BE2C (cell line): ENCODE results near the gene CSF3. TPM values are rescaled to one million over a fixed set of nuclear protein-coding genes. Genes with fewer than 3 reads are reported as not detected.

Source experiments
- DNase-seq: peaks from one replicate; pipeline ENCODE4 v3.0.0-alpha.2; 2020
- H3K27me3 ChIP-seq: fragments of 250-450 bp; sonication (Bioruptor Pico); 2 replicates; pipeline ENCODE4 v1.5.1; 2020; ENCODE audit warnings: mild to moderate bottlenecking
- H3K36me3 ChIP-seq: fragments of 250-450 bp; sonication (Bioruptor Pico); 2 replicates; pipeline ENCODE4 v1.5.1; 2020; ENCODE audit warnings: mild to moderate bottlenecking
- H3K4me1 ChIP-seq: fragments of 250-450 bp; sonication (Bioruptor Pico); 2 replicates; pipeline ENCODE4 v1.5.1; 2020
- H3K4me3 ChIP-seq: 2 replicates; pipeline ENCODE4 v1.5.1; 2011; ENCODE audit warnings: low read depth, low read length
- H3K9me3 ChIP-seq: fragments of 250-450 bp; sonication (Bioruptor Pico); 2 replicates; pipeline ENCODE4 v1.5.1; 2020
- polyA plus RNA-seq: library from polyadenylated mRNA; unstranded; fragments of >200 nt; gene quantifications from one replicate; pipeline ENCODE4 v1.2.1, GENCODE V29; 2012; ENCODE audit warnings: low read depth, missing spikeins; ENCODE audit not compliant: insufficient read length, insufficient read depth
- TF ChIP-seq, protein P1 (sequence below): IDR thresholded peaks from 2 replicates; pipeline ENCODE4 v1.5.1; 2012; ENCODE audit warnings: mild to moderate bottlenecking, low read depth, low read length

The CSF3 gene
- not detected for polyA plus RNA-seq

DNA sequence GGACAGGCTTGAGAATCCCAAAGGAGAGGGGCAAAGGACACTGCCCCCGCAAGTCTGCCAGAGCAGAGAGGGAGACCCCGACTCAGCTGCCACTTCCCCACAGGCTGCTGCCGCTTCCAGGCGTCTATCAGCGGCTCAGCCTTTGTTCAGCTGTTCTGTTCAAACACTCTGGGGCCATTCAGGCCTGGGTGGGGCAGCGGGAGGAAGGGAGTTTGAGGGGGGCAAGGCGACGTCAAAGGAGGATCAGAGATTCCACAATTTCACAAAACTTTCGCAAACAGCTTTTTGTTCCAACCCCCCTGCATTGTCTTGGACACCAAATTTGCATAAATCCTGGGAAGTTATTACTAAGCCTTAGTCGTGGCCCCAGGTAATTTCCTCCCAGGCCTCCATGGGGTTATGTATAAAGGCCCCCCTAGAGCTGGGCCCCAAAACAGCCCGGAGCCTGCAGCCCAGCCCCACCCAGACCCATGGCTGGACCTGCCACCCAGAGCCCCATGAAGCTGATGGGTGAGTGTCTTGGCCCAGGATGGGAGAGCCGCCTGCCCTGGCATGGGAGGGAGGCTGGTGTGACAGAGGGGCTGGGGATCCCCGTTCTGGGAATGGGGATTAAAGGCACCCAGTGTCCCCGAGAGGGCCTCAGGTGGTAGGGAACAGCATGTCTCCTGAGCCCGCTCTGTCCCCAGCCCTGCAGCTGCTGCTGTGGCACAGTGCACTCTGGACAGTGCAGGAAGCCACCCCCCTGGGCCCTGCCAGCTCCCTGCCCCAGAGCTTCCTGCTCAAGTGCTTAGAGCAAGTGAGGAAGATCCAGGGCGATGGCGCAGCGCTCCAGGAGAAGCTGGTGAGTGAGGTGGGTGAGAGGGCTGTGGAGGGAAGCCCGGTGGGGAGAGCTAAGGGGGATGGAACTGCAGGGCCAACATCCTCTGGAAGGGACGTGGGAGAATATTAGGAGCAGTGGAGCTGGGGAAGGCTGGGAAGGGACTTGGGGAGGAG lies at the start of gene CSF3:
Gene CSF3, plus strand, starts transcription at position 436 of the 993 bp plus-strand sequence. Its CDS starts 35 bp downstream, at position 471.
- Histone ChIP-seq H3K4me3 (no peak within 1 kb of the TSS), H3K9me3 (no peaks in the 10 kb centered on the region), H3K4me1 (no peaks in the 10 kb centered on the region), H3K27me3 (no peaks in the 10 kb centered on the region), H3K36me3 (peaks cover 15% of the 10 kb centered on the region; the same call in 1 of the 2 replicates)
- no peak for DNase-seq
- TF ChIP-seq, protein P1, sequence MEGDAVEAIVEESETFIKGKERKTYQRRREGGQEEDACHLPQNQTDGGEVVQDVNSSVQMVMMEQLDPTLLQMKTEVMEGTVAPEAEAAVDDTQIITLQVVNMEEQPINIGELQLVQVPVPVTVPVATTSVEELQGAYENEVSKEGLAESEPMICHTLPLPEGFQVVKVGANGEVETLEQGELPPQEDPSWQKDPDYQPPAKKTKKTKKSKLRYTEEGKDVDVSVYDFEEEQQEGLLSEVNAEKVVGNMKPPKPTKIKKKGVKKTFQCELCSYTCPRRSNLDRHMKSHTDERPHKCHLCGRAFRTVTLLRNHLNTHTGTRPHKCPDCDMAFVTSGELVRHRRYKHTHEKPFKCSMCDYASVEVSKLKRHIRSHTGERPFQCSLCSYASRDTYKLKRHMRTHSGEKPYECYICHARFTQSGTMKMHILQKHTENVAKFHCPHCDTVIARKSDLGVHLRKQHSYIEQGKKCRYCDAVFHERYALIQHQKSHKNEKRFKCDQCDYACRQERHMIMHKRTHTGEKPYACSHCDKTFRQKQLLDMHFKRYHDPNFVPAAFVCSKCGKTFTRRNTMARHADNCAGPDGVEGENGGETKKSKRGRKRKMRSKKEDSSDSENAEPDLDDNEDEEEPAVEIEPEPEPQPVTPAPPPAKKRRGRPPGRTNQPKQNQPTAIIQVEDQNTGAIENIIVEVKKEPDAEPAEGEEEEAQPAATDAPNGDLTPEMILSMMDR = no peak

DNA sequence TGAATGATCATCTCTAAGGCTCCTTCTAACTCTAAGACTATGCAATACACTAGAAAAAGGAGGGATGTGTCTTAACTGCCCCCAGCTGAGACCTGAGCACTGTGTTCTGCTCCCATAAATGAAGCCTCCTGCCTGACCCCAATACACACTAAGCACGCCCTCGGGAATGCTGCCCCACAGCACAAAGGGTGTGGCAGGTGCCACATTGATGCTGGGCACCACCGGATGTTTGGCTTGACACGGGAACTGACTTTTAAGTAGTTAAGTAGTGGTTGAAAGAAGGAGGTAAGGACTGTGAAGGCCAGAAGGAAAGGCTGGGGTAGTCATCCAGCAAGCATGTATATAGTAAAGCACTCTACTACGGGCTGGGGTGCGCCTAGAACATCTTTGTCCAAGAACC lies 48.5 kb upstream of the CSF3 start:
- Histone ChIP-seq H3K9me3 (no peaks in the 10 kb centered on the region), H3K4me3 (no peak overlapping the region), H3K4me1 (no peaks in the 10 kb centered on the region), H3K27me3 (peaks cover 68% of the 10 kb centered on the region), H3K36me3 (no peaks in the 10 kb centered on the region)
- TF ChIP-seq, protein P1 = no peak
- DNase-seq = no peak

DNA sequence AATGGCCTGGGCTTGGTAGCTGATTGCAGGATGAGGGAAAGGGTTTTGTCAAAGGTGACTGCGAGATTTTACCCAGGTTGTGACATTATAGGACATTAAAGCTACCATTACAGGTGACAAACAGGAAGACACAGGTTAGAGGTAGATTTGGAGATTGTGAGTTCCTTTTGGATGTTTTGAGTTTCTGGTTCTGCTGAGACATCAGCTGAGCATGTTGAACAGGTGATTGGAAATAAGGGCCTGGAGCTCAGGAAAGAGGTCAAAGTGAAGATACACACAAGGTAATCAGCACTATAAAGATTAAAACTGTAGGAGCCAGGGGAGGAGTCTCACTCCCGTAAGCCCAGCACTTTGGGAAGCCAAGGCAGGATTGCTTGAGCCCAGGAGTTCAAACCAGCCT lies 46.5 kb upstream of the CSF3 start:
- Histone ChIP-seq H3K9me3 (no peaks in the 10 kb centered on the region), H3K27me3 (peaks cover 78% of the 10 kb centered on the region), H3K4me3 (no peak overlapping the region), H3K4me1 (no peaks in the 10 kb centered on the region), H3K36me3 (no peaks in the 10 kb centered on the region)
- TF ChIP-seq, protein P1 = no peak
- DNase-seq = no peak

- no peaks in the 10 kb centered on the region for H3K4me1 ChIP-seq
- H3K27me3 ChIP-seq = peaks cover 82% of the 10 kb centered on the region
- TF ChIP-seq, protein P1 = no peak
- no peaks in the 10 kb centered on the region for H3K9me3 ChIP-seq
- no peak for DNase-seq
- no peaks in the 10 kb centered on the region for H3K36me3 ChIP-seq
- no peak overlapping the region for H3K4me3 ChIP-seq
These were observed 45.9 kb upstream of the CSF3 start for GRCh38 chr17:39969375-39969774.

DNA sequence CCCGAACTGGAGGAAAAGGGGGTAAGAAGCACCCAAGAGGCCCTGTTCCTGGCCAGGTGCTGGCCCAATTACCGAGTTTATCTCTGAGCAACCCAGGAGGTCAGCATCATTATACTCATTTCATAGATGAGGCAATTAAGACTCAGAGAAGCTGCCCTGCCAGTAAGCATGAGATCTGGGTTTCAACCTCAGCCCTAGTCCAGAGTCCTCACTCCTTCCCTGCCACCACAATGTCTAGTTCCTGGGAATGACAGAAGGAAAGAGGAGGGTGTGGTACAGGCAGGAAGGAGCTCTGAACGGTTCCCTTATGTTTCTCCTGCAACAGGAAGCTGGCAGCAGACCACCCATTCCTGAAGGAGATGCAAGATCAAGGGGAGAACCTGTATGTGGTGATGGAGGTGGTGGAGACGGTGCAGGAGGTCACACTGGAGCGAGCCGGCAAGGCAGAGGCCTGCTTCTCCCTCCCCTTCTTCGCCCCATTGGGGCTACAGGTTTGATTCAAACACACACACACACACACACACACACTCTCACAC lies 45.0 kb upstream of the CSF3 start:
- no peak for DNase-seq
- no peak overlapping the region for H3K4me3 ChIP-seq
- no peaks in the 10 kb centered on the region for H3K9me3 ChIP-seq
- TF ChIP-seq, protein P1 = no peak
- H3K4me1 ChIP-seq = no peaks in the 10 kb centered on the region
- H3K36me3 ChIP-seq = no peaks in the 10 kb centered on the region
- H3K27me3 ChIP-seq = peaks cover 82% of the 10 kb centered on the region
